ENCODE results near the gene GRK3. TPM values are rescaled to one million over a fixed set of nuclear protein-coding genes. Genes with fewer than 3 reads are reported as not detected.

GRK3 gene
- total RNA-seq, 1 experiment from 2014 or later, result 1.3 TPM

DNA sequence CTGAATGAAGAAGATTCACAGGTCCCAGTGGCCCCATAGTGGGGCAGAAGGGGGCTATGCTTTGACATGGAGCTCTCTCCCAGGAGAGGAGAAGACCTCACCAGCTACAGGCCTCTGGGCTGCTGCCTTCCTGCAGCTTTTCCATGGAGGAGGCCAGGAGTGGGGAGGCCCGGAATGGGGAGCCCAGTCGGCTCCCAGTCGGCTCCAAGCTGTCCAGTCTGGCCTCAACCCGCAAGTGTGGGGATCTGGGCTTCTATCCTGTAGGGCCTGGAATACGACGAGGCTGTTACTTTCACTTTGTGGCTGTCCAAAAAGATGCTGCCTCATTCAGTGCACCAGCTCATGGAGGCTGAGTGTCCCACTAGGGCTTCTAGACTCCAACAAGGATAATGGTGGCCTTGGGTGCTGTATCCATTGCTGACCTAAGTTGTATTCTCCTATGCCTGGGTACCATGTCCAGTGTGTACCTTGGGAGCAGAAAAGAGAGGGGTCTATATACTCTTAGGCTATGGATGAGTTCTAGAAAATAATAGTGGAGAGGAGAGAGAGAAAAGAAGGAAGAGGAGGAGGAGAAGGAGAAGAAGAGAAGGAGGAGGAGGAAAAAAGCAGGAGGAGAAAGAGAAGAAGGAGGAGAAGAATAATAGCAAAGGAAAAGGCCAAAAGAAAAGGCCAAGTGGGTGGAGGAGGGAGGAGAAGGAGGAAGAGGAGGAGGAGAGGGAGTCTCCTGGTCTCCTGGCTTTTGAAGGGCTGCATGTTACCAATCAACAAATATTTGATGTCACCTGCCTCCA, 178.6 kb downstream of the GRK3 start:
- Histone ChIP-seq H3K9me3 (no peaks in the 10 kb centered on the region), H3K36me3 (no peaks in the 10 kb centered on the region), H3K27me3 (no peaks in the 10 kb centered on the region), H3K4me3 (no peak overlapping the region)
- DNase-seq, result no peak

GRCh38 chr22:25744694-25745093, 180.2 kb downstream of the GRK3 start:
- DNase-seq, result no peak
- Histone ChIP-seq H3K27me3 (no peaks in the 10 kb centered on the region), H3K4me3 (no peak overlapping the region), H3K36me3 (no peaks in the 10 kb centered on the region), H3K9me3 (no peaks in the 10 kb centered on the region)

DNA sequence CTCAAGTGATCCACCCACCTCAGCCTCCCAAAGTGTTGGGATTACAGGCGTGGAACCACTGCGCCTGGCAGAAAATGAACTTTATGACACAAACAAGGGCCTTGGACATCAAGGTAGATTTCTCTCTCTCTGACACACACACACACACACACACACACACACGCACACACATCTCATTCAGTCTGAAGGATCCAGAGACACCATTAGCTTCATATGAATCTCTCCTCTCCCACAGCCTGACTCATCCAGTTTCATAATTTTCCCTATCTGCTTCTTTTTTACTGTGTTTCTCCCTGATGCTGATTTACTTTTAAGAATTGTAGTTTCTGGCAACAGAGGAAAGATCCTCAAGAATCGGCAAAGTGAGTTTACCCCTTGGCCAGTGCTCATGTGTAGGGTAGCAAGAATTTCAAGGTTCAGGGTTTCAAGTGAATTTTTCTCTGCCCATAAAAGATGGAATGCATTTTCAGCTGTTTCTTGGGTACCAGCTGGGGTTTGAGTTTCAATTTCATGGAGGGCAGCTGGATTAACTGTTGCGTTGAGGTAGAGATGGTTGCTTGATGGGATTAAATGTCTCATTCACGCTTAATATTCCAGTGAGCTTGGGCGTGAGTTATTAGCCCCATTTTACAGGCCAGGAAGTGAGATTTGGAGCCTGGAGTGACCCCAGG, 181.0 kb downstream of the GRK3 start:
- Histone ChIP-seq H3K36me3 (no peaks in the 10 kb centered on the region), H3K27me3 (no peaks in the 10 kb centered on the region), H3K9me3 (no peaks in the 10 kb centered on the region), H3K4me3 (no peak overlapping the region)
- no peak for DNase-seq

GRCh38 chr22:25746012-25746373, 181.5 kb downstream of the GRK3 start:
- Histone ChIP-seq H3K27me3 (no peaks in the 10 kb centered on the region), H3K36me3 (no peaks in the 10 kb centered on the region), H3K9me3 (no peaks in the 10 kb centered on the region), H3K4me3 (no peak overlapping the region)
- no peak for DNase-seq

DNA sequence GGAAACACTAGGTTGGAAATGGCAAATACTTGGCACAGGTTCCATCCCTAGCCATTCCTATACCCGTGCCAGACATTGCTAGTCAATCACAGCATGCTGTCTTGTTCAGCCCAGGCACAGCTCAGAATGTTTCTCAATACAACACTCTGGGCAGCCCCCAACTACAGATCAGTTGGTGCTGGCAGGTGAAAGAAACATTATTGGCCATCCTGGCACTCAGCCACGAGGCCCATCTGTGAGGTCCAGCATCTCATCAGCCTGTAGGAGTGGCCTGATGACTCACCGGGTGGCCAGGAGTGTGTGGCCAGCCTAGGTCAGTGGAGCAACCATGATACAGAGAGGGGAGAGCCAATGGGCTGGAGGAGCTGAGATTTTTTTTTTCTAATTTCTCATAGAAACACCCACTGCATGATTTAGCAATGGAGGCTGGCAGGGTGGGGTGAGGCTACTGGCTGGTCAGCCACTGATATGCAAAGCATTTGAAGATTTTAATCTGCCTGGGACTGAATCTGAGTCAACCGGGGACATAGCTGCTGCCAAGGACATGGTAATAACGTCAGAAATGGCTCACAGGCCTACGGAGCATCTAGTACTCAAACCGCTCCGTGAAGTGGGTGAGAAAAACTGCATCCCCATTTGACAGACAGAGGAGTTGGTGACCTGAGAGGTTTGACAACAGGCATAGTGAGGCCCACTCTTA, 182.9 kb downstream of the GRK3 start:
- peak; percentile 94 for DNase-seq
- Histone ChIP-seq H3K27me3 (no peaks in the 10 kb centered on the region), H3K4me3 (no peak overlapping the region), H3K9me3 (no peaks in the 10 kb centered on the region), H3K36me3 (no peaks in the 10 kb centered on the region)

DNA sequence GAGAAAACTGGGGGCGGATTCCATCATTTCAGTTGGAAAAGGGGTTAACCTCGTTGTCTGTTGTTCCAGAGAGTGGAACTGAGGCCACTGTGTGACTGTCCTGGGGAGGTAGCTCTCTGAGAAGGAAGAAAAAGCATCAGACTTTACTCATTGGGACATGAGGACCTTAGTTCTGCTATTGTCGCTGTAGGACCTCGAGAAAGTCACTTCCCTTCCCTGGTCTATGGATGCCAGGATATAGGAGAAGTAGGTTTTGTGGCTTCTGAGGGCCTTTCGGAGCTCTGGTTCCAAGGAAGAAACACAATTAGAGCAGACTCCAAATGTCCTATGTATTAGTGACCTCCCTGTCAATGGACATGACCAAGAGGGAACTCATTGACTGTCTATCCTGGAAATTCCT, 183.7 kb downstream of the GRK3 start:
- H3K4me3 ChIP-seq, result no peak overlapping the region
- H3K36me3 ChIP-seq, result no peaks in the 10 kb centered on the region
- no peaks in the 10 kb centered on the region for H3K27me3 ChIP-seq
- H3K9me3 ChIP-seq, result no peaks in the 10 kb centered on the region
- DNase-seq, result no peak

DNA sequence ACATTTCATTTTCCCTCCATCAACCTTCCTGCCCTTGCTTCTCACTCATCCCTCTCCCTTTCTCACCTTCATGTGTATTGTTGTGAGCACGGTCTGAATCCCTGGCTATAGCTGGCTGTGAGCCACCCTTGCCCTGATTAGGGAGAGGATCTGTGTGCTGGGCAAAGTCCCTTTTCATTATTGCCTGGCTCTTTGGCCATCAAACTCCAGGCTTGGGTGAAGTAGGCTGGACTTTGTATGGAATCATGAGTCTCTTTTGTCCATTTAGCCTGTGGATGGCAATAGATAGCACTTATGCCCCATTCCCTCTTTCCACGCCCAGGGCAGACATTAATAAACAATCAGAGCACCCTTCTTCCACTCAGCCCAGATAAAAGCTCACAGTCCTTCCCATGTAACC, 184.2 kb downstream of the GRK3 start:
- Histone ChIP-seq H3K36me3 (no peaks in the 10 kb centered on the region), H3K9me3 (no peaks in the 10 kb centered on the region), H3K4me3 (no peak overlapping the region), H3K27me3 (no peaks in the 10 kb centered on the region)
- DNase-seq, result no peak

- no peak overlapping the region for H3K4me3 ChIP-seq
- no peaks in the 10 kb centered on the region for H3K27me3 ChIP-seq
- no peaks in the 10 kb centered on the region for H3K36me3 ChIP-seq
- no peak for DNase-seq
- no peaks in the 10 kb centered on the region for H3K9me3 ChIP-seq
Measured at GRCh38 chr22:25749420-25750169, 185.1 kb downstream of the GRK3 start.

GRCh38 chr22:25750569-25751173, 186.2 kb downstream of the GRK3 start:
- H3K9me3 ChIP-seq, result no peaks in the 10 kb centered on the region
- H3K4me3 ChIP-seq, result no peak overlapping the region
- no peaks in the 10 kb centered on the region for H3K27me3 ChIP-seq
- no peak for DNase-seq
- no peaks in the 10 kb centered on the region for H3K36me3 ChIP-seq

GRCh38 chr22:25751174-25751581, 186.7 kb downstream of the GRK3 start:
- H3K4me3 ChIP-seq, result no peak overlapping the region
- H3K36me3 ChIP-seq, result no peaks in the 10 kb centered on the region
- H3K27me3 ChIP-seq, result no peaks in the 10 kb centered on the region
- H3K9me3 ChIP-seq, result no peaks in the 10 kb centered on the region
- DNase-seq, result no peak

DNA sequence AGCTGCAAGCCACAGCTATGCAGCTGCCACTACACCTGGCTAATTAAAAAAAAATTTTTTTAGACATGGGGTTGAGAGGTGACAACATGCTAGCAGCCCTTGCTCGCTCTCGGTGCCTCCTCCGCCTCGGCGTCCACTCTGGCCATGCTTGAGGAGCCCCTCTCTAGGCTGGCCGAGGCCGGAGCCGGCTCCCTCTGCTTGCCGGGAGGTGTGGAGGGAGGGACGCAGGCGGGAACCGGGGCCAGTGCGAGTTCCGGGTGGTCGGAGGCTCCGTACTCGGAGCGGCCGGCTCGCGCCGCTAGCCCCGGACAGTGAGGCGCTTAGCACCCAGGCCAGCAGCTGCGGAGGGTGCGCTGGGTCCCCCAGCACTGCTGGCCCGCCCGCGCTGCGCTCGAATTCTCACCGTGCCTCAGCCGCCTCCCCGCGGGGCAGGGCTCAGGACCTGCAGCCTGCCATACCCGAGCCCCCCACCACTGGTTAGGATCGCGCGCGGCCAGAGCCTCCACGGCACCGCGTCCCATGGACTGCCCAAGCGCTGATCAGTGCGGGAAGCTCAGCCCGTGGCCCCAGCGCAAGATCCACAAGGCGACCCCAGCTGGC, 188.2 kb downstream of the GRK3 start:
- no peak for DNase-seq
- H3K9me3 ChIP-seq, result no peaks in the 10 kb centered on the region
- H3K27me3 ChIP-seq, result no peaks in the 10 kb centered on the region

GRCh38 chr22:25753252-25753651, 188.8 kb downstream of the GRK3 start:
- H3K9me3 ChIP-seq, result no peaks in the 10 kb centered on the region
- no peak for DNase-seq
- no peak overlapping the region for H3K4me3 ChIP-seq
- H3K36me3 ChIP-seq, result no peaks in the 10 kb centered on the region
- H3K27me3 ChIP-seq, result no peaks in the 10 kb centered on the region

More for the DNA sequence above, 188.2 kb downstream of the GRK3 start:
- H3K4me3 ChIP-seq, result no peak overlapping the region
- H3K36me3 ChIP-seq, result no peaks in the 10 kb centered on the region

DNA sequence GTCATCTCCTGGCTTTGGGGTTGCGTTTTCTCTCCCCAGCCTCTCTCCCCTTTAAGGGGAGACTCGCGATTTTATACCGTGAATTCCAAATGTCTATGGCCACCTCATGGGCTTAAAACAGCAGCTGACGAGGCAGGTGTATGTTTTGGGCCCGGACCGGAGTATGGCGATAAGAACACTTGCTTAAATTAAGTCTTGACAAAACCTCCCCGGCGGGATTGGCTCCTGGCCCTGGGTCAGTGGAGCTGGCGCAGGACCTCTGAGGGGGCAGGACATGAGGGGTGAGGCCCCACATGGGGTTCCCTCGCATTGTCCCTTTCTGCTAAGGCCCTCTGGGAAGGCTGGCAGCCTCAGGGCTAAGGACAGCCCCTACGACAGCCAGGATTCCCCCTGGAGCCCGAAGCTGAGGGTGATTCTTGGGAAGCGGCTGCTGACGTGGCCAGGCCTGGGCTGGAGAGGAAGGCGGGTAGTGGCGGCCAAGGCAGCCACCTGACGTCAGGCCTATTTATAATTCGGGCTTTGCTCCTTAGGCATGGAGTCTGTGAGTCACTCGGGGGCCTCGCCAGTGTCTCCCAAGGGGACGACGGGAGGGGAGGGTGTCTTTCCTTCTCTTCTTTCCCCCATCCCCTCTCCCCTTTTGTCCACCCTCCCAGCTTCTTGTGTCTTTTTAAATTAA, 190.2 kb downstream of the GRK3 start:
- Histone ChIP-seq H3K4me3 (no peak overlapping the region), H3K36me3 (no peaks in the 10 kb centered on the region), H3K27me3 (no peaks in the 10 kb centered on the region), H3K9me3 (no peaks in the 10 kb centered on the region)
- DNase-seq, result peak; percentile 98

GRCh38 chr22:25757686-25758085, 193.2 kb downstream of the GRK3 start:
- Histone ChIP-seq H3K9me3 (no peaks in the 10 kb centered on the region), H3K36me3 (no peaks in the 10 kb centered on the region), H3K27me3 (no peaks in the 10 kb centered on the region), H3K4me3 (no peak overlapping the region)
- DNase-seq, result no peak

DNA sequence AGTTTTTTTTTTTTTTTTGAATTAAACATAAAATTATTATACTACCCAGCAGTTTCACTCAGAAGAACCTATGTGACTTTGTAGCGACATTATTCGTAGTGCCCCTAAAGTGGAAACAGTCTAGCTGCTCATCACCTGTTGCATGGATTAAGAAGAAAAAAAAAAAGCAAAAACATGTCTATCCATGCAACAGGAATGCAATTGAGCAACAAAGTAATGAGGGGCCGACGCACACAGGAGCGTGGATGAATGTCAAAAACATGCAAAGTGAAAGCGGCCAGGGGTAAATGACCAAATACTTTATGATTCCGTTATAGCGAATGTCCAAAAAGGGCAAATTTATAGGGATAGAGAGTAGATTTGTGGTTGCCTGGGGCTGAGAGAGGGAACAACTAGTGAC, 193.8 kb downstream of the GRK3 start:
- Histone ChIP-seq H3K36me3 (no peaks in the 10 kb centered on the region), H3K27me3 (no peaks in the 10 kb centered on the region), H3K4me3 (no peak overlapping the region), H3K9me3 (no peaks in the 10 kb centered on the region)
- DNase-seq, result no peak

- no peaks in the 10 kb centered on the region for H3K36me3 ChIP-seq
- H3K9me3 ChIP-seq, result no peaks in the 10 kb centered on the region
- H3K27me3 ChIP-seq, result no peaks in the 10 kb centered on the region
- H3K4me3 ChIP-seq, result no peak overlapping the region
- DNase-seq, result peak; percentile 83
Measured at GRCh38 chr22:25759825-25760231, 195.4 kb downstream of the GRK3 start.
